ENCODE data around the gene NRAS.

DNA sequence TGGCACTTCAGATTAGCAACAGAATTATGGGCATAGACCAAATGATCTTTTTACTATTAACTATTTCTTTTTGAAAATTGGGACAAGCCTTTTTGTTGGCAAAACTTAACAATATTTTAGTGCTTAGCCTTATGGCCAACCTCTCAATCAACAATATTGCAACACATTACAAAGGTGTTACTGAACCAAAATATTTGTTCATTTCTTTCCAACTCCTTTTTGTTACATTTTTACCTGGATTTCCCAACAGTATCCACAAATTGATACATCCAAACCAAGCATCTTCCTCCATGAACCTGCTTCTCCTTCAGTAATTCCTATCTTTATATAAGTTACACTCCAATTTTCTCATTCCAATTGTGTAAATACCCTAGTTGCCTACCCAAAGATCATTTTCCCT, 19.8 kb downstream of the NRAS start:
- TF ChIP-seq, protein P1, sequence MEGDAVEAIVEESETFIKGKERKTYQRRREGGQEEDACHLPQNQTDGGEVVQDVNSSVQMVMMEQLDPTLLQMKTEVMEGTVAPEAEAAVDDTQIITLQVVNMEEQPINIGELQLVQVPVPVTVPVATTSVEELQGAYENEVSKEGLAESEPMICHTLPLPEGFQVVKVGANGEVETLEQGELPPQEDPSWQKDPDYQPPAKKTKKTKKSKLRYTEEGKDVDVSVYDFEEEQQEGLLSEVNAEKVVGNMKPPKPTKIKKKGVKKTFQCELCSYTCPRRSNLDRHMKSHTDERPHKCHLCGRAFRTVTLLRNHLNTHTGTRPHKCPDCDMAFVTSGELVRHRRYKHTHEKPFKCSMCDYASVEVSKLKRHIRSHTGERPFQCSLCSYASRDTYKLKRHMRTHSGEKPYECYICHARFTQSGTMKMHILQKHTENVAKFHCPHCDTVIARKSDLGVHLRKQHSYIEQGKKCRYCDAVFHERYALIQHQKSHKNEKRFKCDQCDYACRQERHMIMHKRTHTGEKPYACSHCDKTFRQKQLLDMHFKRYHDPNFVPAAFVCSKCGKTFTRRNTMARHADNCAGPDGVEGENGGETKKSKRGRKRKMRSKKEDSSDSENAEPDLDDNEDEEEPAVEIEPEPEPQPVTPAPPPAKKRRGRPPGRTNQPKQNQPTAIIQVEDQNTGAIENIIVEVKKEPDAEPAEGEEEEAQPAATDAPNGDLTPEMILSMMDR (IDR thresholded peaks at IDR 0.05) = no peak
- TF ChIP-seq EP300 (IDR thresholded peaks at IDR 0.05) (no peak), POLR2A (IDR thresholded peaks at IDR 0.05) (no peak), POLR2AphosphoS5 (IDR thresholded peaks at IDR 0.05) (no peak)

All from sigmoid colon (tissue), 4 donors.